Colonic mucosa (tissue), 4 donors: ENCODE measurements around the gene TNFRSF1B. TPM values are rescaled to one million over a fixed set of nuclear protein-coding genes. Genes with fewer than 3 reads are reported as not detected.

ENCODE experiments used
- DNase-seq: peaks from one replicate; pipeline ENCODE4 v3.0.0-alpha.2; 2020
- H3K27ac ChIP-seq: fragments of 200-600 bp; one replicate; pipeline ENCODE4 v1.8.0; 2021
- H3K27me3 ChIP-seq: fragments of 200-600 bp; one replicate; pipeline ENCODE4 v1.8.0; 2021
- H3K36me3 ChIP-seq: fragments of 200-600 bp; one replicate; pipeline ENCODE4 v1.8.0; 2021
- H3K4me1 ChIP-seq: fragments of 200-600 bp; one replicate; pipeline ENCODE4 v1.8.0; 2021; ENCODE audit warnings: mild to moderate bottlenecking
- H3K4me3 ChIP-seq: fragments of 200-600 bp; one replicate; pipeline ENCODE4 v1.8.0; 2021
- H3K9ac ChIP-seq, 2 donors: one replicate each; pipeline ENCODE4 v1.7.0; 2013; ENCODE audit warnings: control low read depth in 2 of 2, low read depth in 2 of 2, low read length in 2 of 2
- H3K9me3 ChIP-seq: fragments of 200-600 bp; one replicate; pipeline ENCODE4 v1.8.0; 2021
- intact Hi-C: fragments of 100-400 bp; cut with DNase I; formaldehyde crosslinking; loops from one replicate; pipeline ENCODE4 v1.14.1; 2022
- total RNA-seq, 2 donors: library from RNA; stranded (reverse); fragmentation: NEBNext Ultra II Directional in 1 of 2; extraction: Animal tissue kit (Norgen Biotek cat#: 25700) in 1 of 2; gene quantifications; one replicate each; pipeline ENCODE4 v1.2.1, GENCODE V29; 2021
- TF ChIP-seq, protein P1 (sequence below): fragments of 200-600 bp; IDR thresholded peaks from one replicate; pipeline ENCODE4 v1.8.0; 2022; ENCODE audit warnings: antibody characterized with exemption, mild to moderate bottlenecking
- donor health status: healthy.
- donor health status: DM: no; HTN: no; CAD: no.
- donor health status: DM: no; HTN: no; CAD: no.

TNFRSF1B gene
- total RNA-seq, 2 donors from 2014 or later: 27.2 to 28.1 TPM

DNA sequence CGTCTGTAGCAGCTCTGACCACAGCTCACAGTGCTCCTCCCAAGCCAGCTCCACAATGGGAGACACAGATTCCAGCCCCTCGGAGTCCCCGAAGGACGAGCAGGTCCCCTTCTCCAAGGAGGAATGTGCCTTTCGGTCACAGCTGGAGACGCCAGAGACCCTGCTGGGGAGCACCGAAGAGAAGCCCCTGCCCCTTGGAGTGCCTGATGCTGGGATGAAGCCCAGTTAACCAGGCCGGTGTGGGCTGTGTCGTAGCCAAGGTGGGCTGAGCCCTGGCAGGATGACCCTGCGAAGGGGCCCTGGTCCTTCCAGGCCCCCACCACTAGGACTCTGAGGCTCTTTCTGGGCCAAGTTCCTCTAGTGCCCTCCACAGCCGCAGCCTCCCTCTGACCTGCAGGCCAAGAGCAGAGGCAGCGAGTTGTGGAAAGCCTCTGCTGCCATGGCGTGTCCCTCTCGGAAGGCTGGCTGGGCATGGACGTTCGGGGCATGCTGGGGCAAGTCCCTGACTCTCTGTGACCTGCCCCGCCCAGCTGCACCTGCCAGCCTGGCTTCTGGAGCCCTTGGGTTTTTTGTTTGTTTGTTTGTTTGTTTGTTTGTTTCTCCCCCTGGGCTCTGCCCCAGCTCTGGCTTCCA, 40.1 kb downstream of the TNFRSF1B start:
- no peaks in the 10 kb centered on the region for H3K36me3 ChIP-seq
- no peak overlapping the region for H3K27ac ChIP-seq
- no peaks in the 10 kb centered on the region for H3K27me3 ChIP-seq
- no peak overlapping the region for H3K4me3 ChIP-seq
- no peak for DNase-seq
- H3K9ac ChIP-seq: no peak overlapping the region
- H3K4me1 ChIP-seq: no peaks in the 10 kb centered on the region
- no peaks in the 10 kb centered on the region for H3K9me3 ChIP-seq
- TF ChIP-seq, protein P1, sequence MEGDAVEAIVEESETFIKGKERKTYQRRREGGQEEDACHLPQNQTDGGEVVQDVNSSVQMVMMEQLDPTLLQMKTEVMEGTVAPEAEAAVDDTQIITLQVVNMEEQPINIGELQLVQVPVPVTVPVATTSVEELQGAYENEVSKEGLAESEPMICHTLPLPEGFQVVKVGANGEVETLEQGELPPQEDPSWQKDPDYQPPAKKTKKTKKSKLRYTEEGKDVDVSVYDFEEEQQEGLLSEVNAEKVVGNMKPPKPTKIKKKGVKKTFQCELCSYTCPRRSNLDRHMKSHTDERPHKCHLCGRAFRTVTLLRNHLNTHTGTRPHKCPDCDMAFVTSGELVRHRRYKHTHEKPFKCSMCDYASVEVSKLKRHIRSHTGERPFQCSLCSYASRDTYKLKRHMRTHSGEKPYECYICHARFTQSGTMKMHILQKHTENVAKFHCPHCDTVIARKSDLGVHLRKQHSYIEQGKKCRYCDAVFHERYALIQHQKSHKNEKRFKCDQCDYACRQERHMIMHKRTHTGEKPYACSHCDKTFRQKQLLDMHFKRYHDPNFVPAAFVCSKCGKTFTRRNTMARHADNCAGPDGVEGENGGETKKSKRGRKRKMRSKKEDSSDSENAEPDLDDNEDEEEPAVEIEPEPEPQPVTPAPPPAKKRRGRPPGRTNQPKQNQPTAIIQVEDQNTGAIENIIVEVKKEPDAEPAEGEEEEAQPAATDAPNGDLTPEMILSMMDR: no peak
- intact Hi-C loops: no loop called here

DNA sequence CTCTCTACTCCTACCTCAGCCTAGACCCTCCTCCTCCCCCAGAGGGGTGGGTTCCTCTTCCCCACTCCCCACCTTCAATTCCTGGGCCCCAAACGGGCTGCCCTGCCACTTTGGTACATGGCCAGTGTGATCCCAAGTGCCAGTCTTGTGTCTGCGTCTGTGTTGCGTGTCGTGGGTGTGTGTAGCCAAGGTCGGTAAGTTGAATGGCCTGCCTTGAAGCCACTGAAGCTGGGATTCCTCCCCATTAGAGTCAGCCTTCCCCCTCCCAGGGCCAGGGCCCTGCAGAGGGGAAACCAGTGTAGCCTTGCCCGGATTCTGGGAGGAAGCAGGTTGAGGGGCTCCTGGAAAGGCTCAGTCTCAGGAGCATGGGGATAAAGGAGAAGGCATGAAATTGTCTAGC, 41.5 kb downstream of the TNFRSF1B start:
- TF ChIP-seq, protein P1: no peak
- intact Hi-C loops: loop anchor here (2.0 kb wide), 1 partner anchor 83 kb away; no protein-coding TSS in a partner anchor
- no peak for DNase-seq
- Histone ChIP-seq H3K36me3 (no peaks in the 10 kb centered on the region), H3K9me3 (no peaks in the 10 kb centered on the region), H3K4me1 (no peaks in the 10 kb centered on the region), H3K4me3 (no peak overlapping the region), H3K9ac (no peak overlapping the region), H3K27me3 (no peaks in the 10 kb centered on the region), H3K27ac (no peak overlapping the region)

DNA sequence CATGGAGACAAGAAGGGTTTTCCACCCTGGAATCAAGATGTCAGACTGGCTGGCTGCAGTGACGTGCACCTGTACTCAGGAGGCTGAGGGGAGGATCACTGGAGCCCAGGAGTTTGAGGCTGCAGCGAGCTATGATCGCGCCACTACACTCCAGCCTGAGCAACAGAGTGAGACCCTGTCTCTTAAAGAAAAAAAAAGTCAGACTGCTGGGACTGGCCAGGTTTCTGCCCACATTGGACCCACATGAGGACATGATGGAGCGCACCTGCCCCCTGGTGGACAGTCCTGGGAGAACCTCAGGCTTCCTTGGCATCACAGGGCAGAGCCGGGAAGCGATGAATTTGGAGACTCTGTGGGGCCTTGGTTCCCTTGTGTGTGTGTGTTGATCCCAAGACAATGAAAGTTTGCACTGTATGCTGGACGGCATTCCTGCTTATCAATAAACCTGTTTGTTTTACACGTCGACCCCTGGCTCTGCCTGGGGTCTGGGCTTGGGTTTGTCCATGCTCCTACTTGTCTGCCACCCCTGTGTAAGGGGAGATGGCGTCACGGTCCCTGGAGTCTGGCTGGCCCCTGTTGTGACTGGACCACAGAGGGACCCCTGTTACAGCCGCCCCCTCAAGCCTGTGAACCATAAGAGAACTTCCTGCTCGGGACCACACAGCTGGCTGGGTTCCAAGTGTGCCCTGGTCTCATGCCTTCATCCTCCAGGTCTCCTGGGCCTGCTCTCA, 42.1 kb downstream of the TNFRSF1B start:
- TF ChIP-seq, protein P1: peak; percentile 93
- H3K36me3 ChIP-seq: no peaks in the 10 kb centered on the region
- no peaks in the 10 kb centered on the region for H3K9me3 ChIP-seq
- DNase-seq: peak; percentile 93
- H3K27me3 ChIP-seq: no peaks in the 10 kb centered on the region
- no peak overlapping the region for H3K27ac ChIP-seq
- H3K4me1 ChIP-seq: no peaks in the 10 kb centered on the region
- H3K4me3 ChIP-seq: no peak overlapping the region
- intact Hi-C loops: loop anchor here (2.0 kb wide), 1 partner anchor 84 kb away; no protein-coding TSS in a partner anchor
- H3K9ac ChIP-seq: no peak overlapping the region

DNA sequence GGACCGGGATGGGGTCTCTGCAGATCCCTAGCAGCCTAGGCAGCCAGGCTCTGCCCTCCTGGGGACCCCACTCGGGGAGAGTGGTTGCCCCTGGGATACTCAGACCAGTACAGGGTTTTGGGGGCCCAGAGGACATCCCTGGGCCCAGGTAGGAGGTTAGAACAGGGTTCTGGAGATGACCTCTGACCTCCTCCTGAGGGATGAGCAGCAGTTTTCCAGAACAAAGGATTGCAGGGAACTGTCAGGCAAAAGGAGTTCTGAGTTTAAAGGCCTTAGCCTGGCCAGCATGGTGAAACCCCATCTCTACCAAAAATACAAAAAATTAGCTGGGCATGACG, 42.7 kb downstream of the TNFRSF1B start:
- Histone ChIP-seq H3K27ac (no peak overlapping the region), H3K36me3 (no peaks in the 10 kb centered on the region), H3K27me3 (no peaks in the 10 kb centered on the region), H3K9me3 (no peaks in the 10 kb centered on the region), H3K4me3 (no peak overlapping the region), H3K9ac (no peak overlapping the region), H3K4me1 (no peaks in the 10 kb centered on the region)
- no peak for DNase-seq
- TF ChIP-seq, protein P1: no peak
- intact Hi-C loops: loop anchor here (2.0 kb wide), 1 partner anchor 85 kb away; no protein-coding TSS in a partner anchor

DNA sequence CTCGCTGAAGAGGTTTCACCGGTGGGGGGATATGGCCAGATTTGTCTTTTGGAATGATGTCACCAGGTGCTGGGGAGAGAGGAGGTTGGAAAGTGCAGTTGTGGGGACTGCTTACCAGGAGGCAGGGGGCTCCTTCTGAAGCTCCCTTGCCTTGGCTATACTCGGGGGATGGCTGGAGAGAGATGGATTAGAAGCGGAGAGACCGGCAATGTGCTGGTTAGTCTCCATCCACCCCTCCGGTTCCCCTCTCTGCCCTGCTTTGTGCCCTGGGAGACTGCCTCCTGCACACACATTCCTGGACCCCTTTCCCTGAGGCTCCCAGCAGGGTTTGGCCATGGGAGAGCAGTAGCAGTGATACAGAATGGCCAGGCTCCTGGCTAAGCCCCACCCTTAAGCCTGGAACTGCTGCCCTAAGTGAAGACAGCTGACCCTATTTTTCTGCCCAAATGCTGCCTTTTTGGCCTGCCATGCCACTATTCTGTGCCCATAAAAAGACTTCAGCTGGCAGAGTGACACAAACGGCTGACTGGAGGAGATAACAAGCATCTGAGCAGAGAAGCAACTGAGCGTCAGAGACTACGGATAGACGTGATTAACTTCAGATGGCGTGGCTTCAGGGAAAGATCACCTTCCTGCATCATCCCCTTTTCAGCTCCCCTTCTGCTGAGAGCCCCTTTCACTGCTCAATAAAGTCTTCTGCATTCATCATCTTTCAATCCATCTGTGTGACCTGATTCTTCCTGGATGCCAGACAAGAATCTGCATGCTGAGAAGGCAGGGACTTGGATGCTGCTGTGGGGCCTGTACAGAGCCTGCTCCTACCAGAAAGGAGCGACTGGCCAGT, 48.5 kb downstream of the TNFRSF1B start:
- Histone ChIP-seq H3K27me3 (no peaks in the 10 kb centered on the region), H3K36me3 (no peaks in the 10 kb centered on the region), H3K4me3 (no peak overlapping the region), H3K4me1 (no peaks in the 10 kb centered on the region), H3K9ac (no peak overlapping the region), H3K27ac (no peak overlapping the region), H3K9me3 (no peaks in the 10 kb centered on the region)
- intact Hi-C loops: no loop called here
- no peak for DNase-seq
- TF ChIP-seq, protein P1: no peak
